GM12878 (cell line): ENCODE results near the gene SPG7.

ENCODE experiments used
- CREB1 ChIP-seq: IDR thresholded peaks from 2 replicates; pipeline ENCODE4 v1.6.1; 2012; ENCODE audit warnings: low read depth, mild to moderate bottlenecking, inconsistent platforms
- CTCF ChIP-seq, 3 experiments: IDR thresholded peaks in 2 of 3; conservative IDR thresholded peaks in 1 of 3; 2 replicates each; pipeline ENCODE4 v1.5.1; 2011; ENCODE audit warnings: low read depth in 3 of 3, low read length in 3 of 3, mild to moderate bottlenecking in 3 of 3, control low read depth in 2 of 3, moderate library complexity in 2 of 3, inconsistent platforms in 1 of 3, mixed read lengths in 1 of 3; ENCODE audit not compliant: control insufficient read depth in 2 of 3, insufficient read depth in 1 of 3; ENCODE audit errors: extremely low read depth in 1 of 3
- FOS ChIP-seq: IDR thresholded peaks from 3 replicates; pipeline ENCODE4 v1.6.1; 2011; ENCODE audit warnings: borderline replicate concordance; ENCODE audit not compliant: insufficient read length; ENCODE audit errors: extremely low read depth
- FOXK2 ChIP-seq: fragments of 450-650 bp; IDR thresholded peaks from 2 replicates; pipeline ENCODE4 v1.6.1; 2017; ENCODE audit warnings: mild to moderate bottlenecking, moderate library complexity
- FOXM1 ChIP-seq: IDR thresholded peaks from 2 replicates; pipeline ENCODE4 v1.6.1; 2012; ENCODE audit warnings: low read depth, mild to moderate bottlenecking, inconsistent platforms, low read length, moderate library complexity
- GABPA ChIP-seq: IDR thresholded peaks from 2 replicates; pipeline ENCODE4 v1.6.1; 2014; ENCODE audit warnings: antibody characterized with exemption, low read depth, mild to moderate bottlenecking, inconsistent platforms
- RAD21 ChIP-seq: IDR thresholded peaks from 2 replicates; pipeline ENCODE4 v1.6.1; 2011; ENCODE audit warnings: mild to moderate bottlenecking, low read depth, low read length, moderate library complexity; ENCODE audit not compliant: insufficient read depth
- SMAD5 ChIP-seq: IDR thresholded peaks from 2 replicates; pipeline ENCODE4 v1.6.1; 2016; ENCODE audit warnings: antibody characterized with exemption, low read depth
- SP1 ChIP-seq: IDR thresholded peaks from one replicate; pipeline ENCODE4 v1.6.1; 2011; ENCODE audit warnings: low read depth, low read length
- WRNIP1 ChIP-seq: IDR thresholded peaks from 2 replicates; pipeline ENCODE4 v1.6.1; 2011; ENCODE audit warnings: low read depth, low read length, improper control_type of control experiment, borderline replicate concordance
- ZBTB33 ChIP-seq: fragments of 450-650 bp; IDR thresholded peaks from 2 replicates; pipeline ENCODE4 v1.6.1; 2017; ENCODE audit warnings: mild to moderate bottlenecking
- ZBTB40 ChIP-seq: fragments of 450-650 bp; IDR thresholded peaks from 2 replicates; pipeline ENCODE4 v1.6.1; 2016; ENCODE audit warnings: mild to moderate bottlenecking, moderate library complexity, borderline replicate concordance

- no peak for TF ChIP-seq ZBTB40
- TF ChIP-seq ZBTB33 = no peak
- TF ChIP-seq WRNIP1 = no peak
- TF ChIP-seq CTCF (IDR thresholded peaks at IDR 0.05 in 2 of 3, conservative IDR thresholded peaks at IDR 0.05 in 1 of 3; ENCODE audit: control insufficient read depth in 2 of 3, extremely low read depth in 1 of 3, insufficient read depth in 1 of 3, low read depth in 3 of 3, low read length in 3 of 3) = no peak
- no peak for TF ChIP-seq GABPA
- no peak for TF ChIP-seq CREB1
- TF ChIP-seq SP1 = no peak
- TF ChIP-seq SMAD5 = no peak
- TF ChIP-seq FOS = no peak
- no peak for TF ChIP-seq FOXM1
- TF ChIP-seq FOXK2 = no peak
- no peak for TF ChIP-seq RAD21
Measured at GRCh38 chr16:89482150-89482816, 25.9 kb upstream of the SPG7 start.
